GM12801 (cell line): ENCODE results near the gene LILRA2.

Experiments used
- CTCF ChIP-seq: IDR thresholded peaks from one replicate; pipeline ENCODE4 v1.5.1; 2011; ENCODE audit warnings: control low read depth; ENCODE audit not compliant: insufficient read length; ENCODE audit errors: extremely low read depth

LILRA2 gene

DNA sequence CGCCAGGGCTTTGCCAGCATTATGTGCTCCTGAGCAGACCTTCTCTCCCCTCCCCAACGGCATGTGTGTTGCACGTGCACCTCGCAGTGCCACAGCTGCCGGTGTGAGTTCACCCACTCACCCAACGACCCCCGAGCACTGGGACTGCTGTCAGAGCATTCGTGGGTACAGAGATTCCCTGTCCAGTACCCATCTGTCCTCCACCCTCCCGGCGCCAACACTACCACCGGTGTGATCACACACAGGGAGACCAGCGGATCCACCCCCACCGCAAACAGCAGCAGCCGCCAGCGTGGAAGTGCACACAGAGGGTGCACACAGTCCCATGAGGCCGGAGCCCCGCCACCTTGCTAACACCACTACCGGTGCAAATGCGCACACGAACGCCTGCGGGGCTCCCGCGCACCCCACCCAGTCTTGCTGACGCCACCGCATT, 35.8 kb downstream of the LILRA2 start:
- no peak for TF ChIP-seq CTCF

DNA sequence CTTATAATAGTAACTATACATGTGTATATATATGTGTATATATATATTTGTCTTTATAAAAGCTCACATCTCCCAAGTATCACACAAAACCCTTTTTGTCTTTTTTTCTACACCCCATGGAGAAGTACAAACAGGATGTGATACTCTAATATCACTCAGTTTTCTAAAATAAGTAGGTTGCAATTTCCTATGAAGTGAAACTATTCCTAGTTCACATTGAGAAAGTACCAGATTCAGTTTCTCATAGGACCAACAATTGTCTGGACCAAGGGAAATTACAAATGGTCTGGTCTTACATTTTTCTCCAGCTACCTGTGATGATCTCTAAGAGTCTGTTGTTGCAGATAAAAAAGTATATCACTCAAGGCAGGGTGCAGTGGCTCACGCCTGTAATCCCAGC, 38.8 kb downstream of the LILRA2 start:
- no peak for TF ChIP-seq CTCF

DNA sequence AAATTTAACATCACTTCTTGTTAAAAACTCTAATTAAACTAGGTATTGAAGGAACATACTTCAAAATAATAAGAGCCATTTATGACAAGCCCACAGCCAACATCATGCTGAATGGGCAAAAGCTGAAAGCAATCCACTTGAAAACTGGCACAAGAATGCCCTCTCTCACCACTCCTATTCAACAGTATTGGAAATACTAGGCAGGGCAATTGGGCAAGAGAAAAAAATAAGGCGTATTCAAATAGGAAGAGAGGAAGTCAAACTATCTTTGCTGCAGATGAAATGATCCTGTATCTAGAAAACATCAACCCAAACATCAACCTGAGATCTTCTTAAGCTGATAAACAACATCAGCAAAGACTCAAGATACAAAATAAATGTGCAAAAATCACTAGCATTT, 41.1 kb downstream of the LILRA2 start:
- TF ChIP-seq CTCF = no peak

GRCh38 chr19:54616057-54616456, 42.5 kb downstream of the LILRA2 start:
- no peak for TF ChIP-seq CTCF

DNA sequence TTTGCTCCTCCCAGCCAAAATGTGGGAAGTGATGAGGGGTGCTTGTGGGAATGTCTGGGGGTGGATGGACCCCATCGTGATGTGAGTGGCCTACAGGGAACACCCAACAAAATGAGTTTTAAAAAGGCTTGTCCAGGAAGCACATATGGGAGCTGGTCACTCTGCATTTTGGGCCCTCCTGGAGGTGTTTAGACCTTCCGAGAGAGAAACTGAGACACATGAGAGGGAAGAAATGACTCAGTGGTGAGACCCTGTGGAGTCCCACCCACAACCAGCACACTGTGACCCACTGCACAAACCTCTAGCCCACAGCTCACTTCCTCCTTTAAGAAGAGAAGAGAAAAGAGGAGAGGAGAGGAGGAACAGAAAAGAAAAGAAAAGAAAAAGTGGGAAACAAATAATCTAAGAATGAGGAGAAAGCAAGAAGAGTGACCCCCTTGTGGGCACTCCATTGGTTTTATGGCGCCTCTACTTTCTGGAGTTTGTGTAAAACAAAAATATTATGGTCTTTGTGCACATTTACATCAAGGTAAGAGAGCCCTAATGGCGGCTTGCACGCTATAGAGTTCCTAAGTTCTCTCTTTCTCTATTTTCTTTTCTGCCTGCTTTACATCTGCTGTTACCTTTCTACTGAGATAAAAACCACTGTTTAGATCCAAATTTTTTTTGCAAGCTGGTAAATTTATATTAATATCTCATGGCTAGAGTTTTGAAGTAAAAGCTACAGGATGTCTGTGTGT, 43.4 kb downstream of the LILRA2 start:
- no peak for TF ChIP-seq CTCF

DNA sequence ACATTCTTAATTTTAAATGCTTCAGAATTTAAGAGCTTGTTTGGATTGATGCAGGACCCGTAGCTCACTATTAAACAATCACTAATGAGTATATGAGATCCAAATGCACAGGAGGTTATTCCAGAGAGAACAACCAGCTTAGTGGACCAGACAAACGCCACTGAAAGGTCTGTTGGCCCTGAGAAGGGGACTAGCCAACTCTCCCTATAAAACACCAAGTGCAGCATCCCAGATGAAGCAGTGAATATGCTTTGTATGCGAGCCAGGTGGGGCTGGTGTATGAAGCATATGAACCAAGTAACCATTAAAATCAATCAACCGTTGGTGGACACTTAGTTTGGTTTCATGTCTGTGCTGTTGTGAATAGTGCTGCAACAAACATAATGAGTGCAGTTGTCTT, 46.9 kb downstream of the LILRA2 start:
- TF ChIP-seq CTCF = no peak

GRCh38 chr19:54622431-54622830, 48.8 kb downstream of the LILRA2 start:
- TF ChIP-seq CTCF = no peak
